GM19468 (cell line): ENCODE measurements around the gene RPLP2.

Experiments used
- ATAC-seq: cut with Tn5 transposase; IDR thresholded peaks from one replicate; pipeline ENCODE4 v1.9.1; 2021; ENCODE audit warnings: mild to moderate bottlenecking, moderate library complexity, moderate number of reproducible peaks; ENCODE audit not compliant: unreplicated experiment; ENCODE audit errors: extremely low read depth

The RPLP2 gene

GRCh38 chr11:821512-822371 lies 12.0 kb downstream of the RPLP2 start:
- no peak for ATAC-seq

GRCh38 chr11:823441-824291 lies 13.9 kb downstream of the RPLP2 start:
- ATAC-seq = no peak

- no peak for ATAC-seq
These were observed 14.6 kb downstream of the RPLP2 start for GRCh38 chr11:824292-824880.

GRCh38 chr11:824942-825341 lies 15.2 kb downstream of the RPLP2 start:
- ATAC-seq = no peak

GRCh38 chr11:825366-826226 lies 15.8 kb downstream of the RPLP2 start:
- no peak for ATAC-seq

GRCh38 chr11:826227-826621 lies 16.5 kb downstream of the RPLP2 start:
- no peak for ATAC-seq

GRCh38 chr11:826836-827145 lies 17.0 kb downstream of the RPLP2 start:
- ATAC-seq = no peak

GRCh38 chr11:827146-827896 lies 17.6 kb downstream of the RPLP2 start:
- ATAC-seq = no peak

GRCh38 chr11:827897-828192 lies 18.1 kb downstream of the RPLP2 start, which contains the start of gene CRACR2B:
Gene CRACR2B, plus strand, starts transcription at chr11:827919. Its CDS starts 689 bp downstream, at chr11:828608.
- ATAC-seq = no peak

- no peak for ATAC-seq
These were observed 18.9 kb downstream of the RPLP2 start for GRCh38 chr11:828506-829175.

- ATAC-seq = no peak
These were observed 19.5 kb downstream of the RPLP2 start for GRCh38 chr11:829176-829846.

- no peak for ATAC-seq
These were observed 20.1 kb downstream of the RPLP2 start for GRCh38 chr11:829847-830294.

- ATAC-seq = no peak
These were observed 20.7 kb downstream of the RPLP2 start for GRCh38 chr11:830295-831117.

GRCh38 chr11:831118-831864 lies 21.5 kb downstream of the RPLP2 start:
- ATAC-seq = no peak

GRCh38 chr11:831961-832528 lies 22.3 kb downstream of the RPLP2 start:
- ATAC-seq = no peak

- ATAC-seq = no peak
These were observed 22.9 kb downstream of the RPLP2 start, which contains the start of gene CD151 for GRCh38 chr11:832529-833113. Gene CD151, plus strand, starts transcription at chr11:832952. Its CDS starts 3,118 bp downstream, at chr11:836070.
